Motor neuron (in vitro differentiated cells): ENCODE measurements around the gene MED13. TPM values are rescaled to one million over a fixed set of nuclear protein-coding genes. Genes with fewer than 3 reads are reported as not detected.
"Not testable (repeated sequence)": the region's sequence is repeated elsewhere in the genome, so short reads cannot be mapped to it uniquely, and the experiment has no call there.

Experiments used
- ATAC-seq, 8 experiments: fragments of 200-7000 bp; cut with Tn5 transposase; replicated peaks in 6 of 8; 2 replicates each; pipeline ENCODE4 v1.8.0; 2021; ENCODE audit warnings: mild to moderate bottlenecking in 8 of 8, moderate library complexity in 8 of 8
- H3K27ac ChIP-seq, 2 donors: fragments of 250-450 bp; sonication (Bioruptor Pico); 2 replicates each; pipeline ENCODE4 v1.9.0; 2021; ENCODE audit warnings: antibody characterized with exemption in 2 of 2, mild to moderate bottlenecking in 2 of 2, moderate library complexity in 1 of 2
- H3K4me1 ChIP-seq, 2 donors: fragments of 250-450 bp; sonication (Bioruptor Pico); replicated peaks in 1 of 2; 2 replicates each; pipeline ENCODE4 v1.6.1; 2021; ENCODE audit warnings: antibody characterized with exemption in 2 of 2, mild to moderate bottlenecking in 2 of 2, moderate library complexity in 1 of 2
- H3K4me3 ChIP-seq, 5 donors: fragments of 250-450 bp; sonication (Bioruptor Pico); 2 replicates each; pipeline ENCODE4 v1.9.0; 2021; ENCODE audit warnings: antibody characterized with exemption in 5 of 5, mild to moderate bottlenecking in 5 of 5, moderate library complexity in 4 of 5
- WGBS, 10 experiments: fragments of 450-650 bp; shearing (Covaris generic); methylation state at CpG; one replicate each; pipeline ENCODE4 v1.0.0; 2022; 5-methylcytosine and 5-hydroxymethylcytosine counted together
- in situ Hi-C, 9 experiments: fragments of 400-800 bp; cut with MboI; loops; one replicate each; pipeline ENCODE4 v1.15.0; 2021; ENCODE audit warnings: low sequenced_read_pairs in 9 of 9, low pct_unique_long_range_greater_than_20kb in 2 of 9; ENCODE audit not compliant: unreplicated experiment in 9 of 9
- total RNA-seq, 8 experiments: library from RNA; unstranded; fragments of 300-600 nt; gene quantifications; 2 replicates each; pipeline versions ENCODE4 v1.2.3 to v1.2.4, GENCODE V29; 2022

Gene MED13
- total RNA-seq, 8 experiments from 2014 or later: 29.6 to 115 (median 38.0) TPM

DNA sequence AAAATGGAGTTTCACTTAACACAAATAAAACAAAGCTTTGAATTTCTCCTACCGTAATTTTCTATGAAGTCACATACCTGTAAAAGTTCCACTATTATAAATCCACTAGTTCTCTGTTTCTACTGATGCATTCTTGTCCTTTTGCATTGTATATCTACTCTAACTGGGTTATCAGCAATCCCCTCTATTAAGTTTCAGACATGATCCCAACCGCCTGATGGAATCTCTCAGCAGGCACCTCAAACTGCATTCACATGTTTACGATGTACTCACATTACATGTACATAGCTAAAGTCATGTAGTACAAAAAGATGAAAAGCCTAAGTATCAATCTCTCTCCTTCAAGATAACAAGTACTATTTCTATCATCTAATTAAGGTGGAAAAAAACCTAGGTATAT lies 64.9 kb downstream of the MED13 start:
- WGBS, 10 experiments: 83 to 100% (median 100%) methylated on average over 1 to 3 of the region's 3 CpGs; no CpG with 5 or more reads in 1 of the 10 experiments
- Histone ChIP-seq H3K4me3 (no peak overlapping the region), H3K27ac (no peak overlapping the region), H3K4me1 (no peaks in the 10 kb centered on the region)
- no peak for ATAC-seq
- in situ Hi-C loops: no loop called here

DNA sequence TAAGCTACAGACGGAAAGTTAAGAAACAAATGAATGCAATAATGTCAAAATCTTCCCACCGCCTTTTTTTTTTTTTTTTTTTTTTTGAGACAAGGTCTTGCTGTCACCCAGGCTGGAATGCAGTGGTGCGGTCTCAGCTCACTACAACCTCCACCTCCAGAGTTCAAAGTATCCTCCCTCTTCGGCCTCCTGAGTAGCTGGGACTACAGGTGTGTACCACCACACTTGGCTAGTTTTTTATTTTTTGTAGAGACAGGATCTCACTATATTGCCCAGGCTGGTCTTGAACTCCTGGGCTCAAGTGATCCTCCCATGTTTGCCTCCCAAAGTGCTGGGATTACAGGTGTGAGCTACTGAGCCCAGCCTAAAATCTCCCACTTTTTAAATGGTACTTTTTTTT lies 66.5 kb downstream of the MED13 start:
- H3K4me1 ChIP-seq, ATAC-seq, H3K4me3 ChIP-seq, in situ Hi-C loops, H3K27ac ChIP-seq: not testable (repeated sequence)
- WGBS, 10 experiments: 60 to 100% (median 97%) methylated on average over 1 to 4 of the region's 4 CpGs

DNA sequence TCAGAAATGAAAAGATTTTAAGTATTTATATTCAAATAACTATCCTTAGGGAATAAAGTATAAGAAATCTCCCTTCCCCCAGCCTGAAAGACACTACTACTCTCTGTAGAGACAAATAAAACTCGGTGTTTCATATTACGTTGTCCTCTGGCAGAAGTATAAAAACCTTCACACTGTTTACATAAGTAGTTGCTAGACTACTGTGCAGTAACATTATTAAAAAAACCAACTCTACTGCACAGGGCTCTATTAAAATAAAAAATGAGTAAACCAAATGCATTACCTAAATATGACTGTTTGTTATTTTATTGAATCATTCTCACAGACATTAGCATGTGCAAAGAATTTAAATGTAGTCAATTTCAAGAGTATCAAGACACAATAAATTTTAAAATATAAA lies 67.4 kb downstream of the MED13 start:
- in situ Hi-C loops: no loop called here
- Histone ChIP-seq H3K4me3 (no peak overlapping the region), H3K4me1 (no peaks in the 10 kb centered on the region), H3K27ac (no peak overlapping the region)
- WGBS, 10 experiments: 3 to 100% (median 37%) methylated on average over 1 to 2 of the region's 2 CpGs; no CpG with 5 or more reads in 2 of the 10 experiments
- peak in 4 of 8 experiments; percentile 36 to 90 (median 78) for ATAC-seq

DNA sequence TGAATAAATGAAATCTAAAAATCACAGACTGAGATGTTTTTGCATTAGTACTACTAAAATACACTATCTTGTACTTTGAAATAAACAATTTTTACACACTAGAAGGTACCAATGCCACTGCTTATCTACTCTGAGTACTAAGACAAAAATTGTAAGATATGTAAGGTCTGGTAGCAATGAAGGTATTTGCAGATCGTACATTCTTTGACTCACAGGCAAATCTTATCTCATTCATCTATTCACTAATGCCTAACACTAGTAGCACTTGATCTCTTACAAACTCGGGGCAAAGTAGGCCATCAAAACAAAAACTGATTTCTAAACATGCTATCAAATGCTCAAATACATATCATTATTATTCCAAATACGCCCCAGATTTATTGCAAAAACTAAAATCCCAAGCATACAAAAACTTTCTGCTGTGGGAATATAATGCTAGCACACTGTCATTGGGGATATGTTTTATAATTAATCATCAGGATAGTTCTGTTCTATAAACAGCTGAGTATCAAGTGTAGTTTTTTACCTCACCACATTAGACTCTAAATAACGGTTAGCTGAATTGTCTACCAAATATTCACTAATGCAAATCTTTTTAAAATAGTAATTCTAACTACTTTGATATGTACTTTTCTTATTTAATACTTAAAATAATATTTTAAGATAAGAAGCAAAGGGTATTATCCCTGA lies 68.0 kb downstream of the MED13 start:
- no peak overlapping the region for H3K27ac ChIP-seq
- no peak for ATAC-seq
- no peaks in the 10 kb centered on the region for H3K4me1 ChIP-seq
- WGBS, 10 experiments: 72 to 100% (median 95%) methylated on average over 1 to 4 of the region's 4 CpGs; no CpG with 5 or more reads in 1 of the 10 experiments
- in situ Hi-C loops: no loop called here
- no peak overlapping the region for H3K4me3 ChIP-seq

DNA sequence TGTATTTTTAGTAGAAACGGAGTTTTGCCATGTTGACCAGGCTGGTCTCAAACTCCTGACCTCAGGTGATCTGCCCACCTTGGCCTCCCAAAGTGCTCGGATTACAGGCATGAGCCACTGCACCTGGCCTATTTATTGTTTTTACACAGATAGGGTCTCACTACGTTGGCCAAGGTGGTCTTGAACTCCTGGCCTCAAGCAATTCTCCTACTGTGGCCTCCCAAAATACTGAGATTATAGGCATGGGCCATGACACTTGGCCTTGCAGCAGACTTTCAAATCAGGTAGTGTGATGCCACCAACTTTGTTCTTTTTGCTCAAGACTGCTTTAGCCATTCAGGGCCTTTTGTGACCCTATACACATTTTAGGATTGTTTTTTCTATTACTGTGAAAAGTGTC lies 75.6 kb downstream of the MED13 start:
- Histone ChIP-seq H3K27ac (no peak overlapping the region), H3K4me1 (no peaks in the 10 kb centered on the region), H3K4me3 (no peak overlapping the region)
- ATAC-seq: no peak
- in situ Hi-C loops: no loop called here
- 89 to 100% (median 100%) methylated on average over 1 to 3 of the region's 3 CpGs; no CpG with 5 or more reads in 2 of the 10 experiments for WGBS, 10 experiments

DNA sequence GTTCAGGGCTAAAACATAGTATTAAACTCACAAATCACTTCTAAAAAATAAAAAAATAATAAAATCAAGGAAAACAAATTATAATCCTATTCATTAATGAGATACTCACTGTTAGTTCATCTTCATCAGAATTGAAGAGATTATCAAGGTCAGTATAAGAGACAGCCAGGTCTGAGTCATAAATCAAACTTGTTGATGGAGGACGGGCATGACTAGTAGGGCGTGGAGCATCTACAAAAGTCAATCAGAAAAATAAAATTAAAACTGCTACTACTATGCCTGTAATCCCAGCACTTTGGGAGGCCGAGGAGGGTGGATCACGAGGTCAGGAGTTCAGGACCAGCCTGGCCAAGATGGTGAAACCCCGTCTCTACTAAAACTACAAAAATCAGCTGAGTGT lies 78.2 kb downstream of the MED13 start:
- H3K4me3 ChIP-seq: no peak overlapping the region
- in situ Hi-C loops: no loop called here
- no peak overlapping the region for H3K27ac ChIP-seq
- H3K4me1 ChIP-seq: no peaks in the 10 kb centered on the region
- 42 to 100% (median 88%) methylated on average over 2 to 5 of the region's 5 CpGs; no CpG with 5 or more reads in 2 of the 10 experiments for WGBS, 10 experiments
- ATAC-seq: peak in 2 of 8 experiments; percentile 39 to 43

DNA sequence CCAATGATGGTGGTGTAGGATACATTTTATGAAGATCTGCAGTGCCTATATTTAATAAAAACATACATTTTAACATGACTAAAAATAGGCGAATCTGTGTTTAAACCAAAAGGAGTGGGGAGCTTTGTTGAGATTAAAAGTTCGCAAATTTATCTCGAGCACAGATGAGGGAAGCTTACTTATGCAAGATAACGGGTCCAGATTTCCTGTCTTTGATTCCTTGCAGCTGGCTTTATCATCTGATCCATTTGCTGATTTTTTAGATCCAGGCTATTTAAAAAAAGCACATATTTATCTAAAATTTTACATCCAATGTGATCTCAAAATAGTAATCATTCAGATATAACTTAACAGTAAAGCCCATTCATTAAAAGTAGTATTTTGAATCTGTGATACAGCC lies 80.3 kb downstream of the MED13 start:
- Histone ChIP-seq H3K4me1 (no peaks in the 10 kb centered on the region), H3K4me3 (no peak overlapping the region), H3K27ac (no peak overlapping the region)
- in situ Hi-C loops: no loop called here
- no peak for ATAC-seq
- 72 to 100% (median 90%) methylated on average over 1 to 4 of the region's 4 CpGs; no CpG with 5 or more reads in 2 of the 10 experiments for WGBS, 10 experiments

DNA sequence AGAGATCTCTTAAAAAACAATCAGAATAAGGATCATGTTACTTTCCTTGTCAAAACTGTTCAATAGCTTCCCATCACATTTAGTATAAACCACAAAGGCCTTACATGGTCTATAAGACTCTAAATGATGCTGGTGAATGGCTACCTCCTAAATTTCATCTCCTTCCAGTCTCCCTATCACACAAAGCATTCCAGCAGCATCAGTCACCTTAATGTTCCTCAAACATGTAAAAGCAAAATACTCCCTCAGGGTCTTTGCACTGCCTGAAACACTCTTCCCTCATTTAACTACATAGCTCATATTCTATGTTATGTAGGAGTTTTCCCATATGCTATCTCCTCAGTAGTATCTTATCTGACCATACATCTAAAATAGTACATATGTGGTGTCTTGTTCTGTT lies 83.8 kb downstream of the MED13 start:
- Histone ChIP-seq H3K4me1 (no peaks in the 10 kb centered on the region), H3K27ac (no peak overlapping the region), H3K4me3 (no peak overlapping the region)
- in situ Hi-C loops: no loop called here
- no peak for ATAC-seq

DNA sequence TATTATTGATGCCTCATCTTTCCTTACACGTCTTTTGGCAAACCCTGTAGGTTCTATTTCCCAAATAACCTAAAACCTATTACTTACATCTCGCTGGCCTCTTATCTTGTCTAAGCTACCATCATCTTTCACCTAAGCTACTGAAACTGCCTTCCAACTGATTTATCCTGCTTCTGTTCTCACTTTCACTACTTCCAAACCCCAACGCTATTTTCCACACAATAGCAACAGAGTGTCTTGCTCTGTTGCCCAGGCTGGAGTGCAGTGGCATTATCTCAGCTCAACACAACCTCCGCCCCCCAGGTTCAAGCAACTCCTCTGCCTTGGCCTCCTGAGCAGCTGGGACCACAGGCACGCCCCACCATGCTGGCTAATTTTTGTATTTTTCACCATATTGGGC lies 84.5 kb downstream of the MED13 start:
- no peak overlapping the region for H3K27ac ChIP-seq
- no peak for ATAC-seq
- WGBS, 10 experiments: 83 to 100% (median 91%) methylated on average over 1 to 5 of the region's 5 CpGs; no CpG with 5 or more reads in 2 of the 10 experiments

DNA sequence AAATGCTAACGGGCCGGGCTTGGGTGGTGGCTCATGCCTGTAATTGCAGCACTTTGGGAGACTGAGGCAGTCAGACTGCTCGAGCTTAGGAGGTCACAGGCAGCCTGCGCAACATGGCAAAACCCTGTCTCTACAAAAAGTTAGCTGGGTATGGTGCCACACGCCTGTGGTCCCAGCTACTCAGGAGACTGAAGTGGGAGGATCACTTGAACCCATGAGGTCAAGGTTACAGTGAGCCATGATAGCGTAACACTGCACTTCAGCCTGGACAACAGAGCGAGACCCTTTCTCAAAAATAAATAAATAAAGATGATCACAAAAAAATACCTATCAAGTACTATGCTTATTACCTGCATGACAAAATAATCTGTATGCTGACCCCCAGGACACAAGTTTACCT lies 91.0 kb downstream of the MED13 start:
- Histone ChIP-seq H3K27ac (no peak overlapping the region), H3K4me3 (no peak overlapping the region), H3K4me1 (no peaks in the 10 kb centered on the region)
- in situ Hi-C loops: no loop called here
- no peak for ATAC-seq
- 78 to 100% (median 93%) methylated on average over 2 to 7 of the region's 7 CpGs; no CpG with 5 or more reads in 2 of the 10 experiments for WGBS, 10 experiments

More for the DNA sequence above, 84.5 kb downstream of the MED13 start:
- Histone ChIP-seq H3K4me1 (no peaks in the 10 kb centered on the region), H3K4me3 (no peak overlapping the region)
- in situ Hi-C loops: no loop called here

DNA sequence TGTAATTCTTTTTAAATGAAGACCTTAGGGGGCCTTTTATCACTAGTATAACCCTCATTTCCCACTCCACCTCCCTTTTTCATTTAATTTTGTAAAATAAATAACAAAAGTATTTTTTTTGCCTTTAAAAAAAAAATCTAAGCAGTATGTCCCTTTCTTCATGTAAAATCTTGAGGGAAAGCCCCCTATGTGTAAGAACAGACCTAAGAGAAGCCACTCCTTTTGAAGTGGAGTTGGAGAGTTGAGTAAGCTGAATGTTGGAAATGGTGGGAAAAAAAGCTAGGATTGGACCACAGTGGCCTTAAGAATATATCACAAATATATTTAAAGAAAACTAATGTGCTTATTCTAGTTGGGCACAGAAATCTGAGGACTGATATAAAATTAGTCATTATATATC lies 92.8 kb downstream of the MED13 start:
- no peak overlapping the region for H3K4me3 ChIP-seq
- no peaks in the 10 kb centered on the region for H3K4me1 ChIP-seq
- no peak for ATAC-seq
- in situ Hi-C loops: no loop called here
- no peak overlapping the region for H3K27ac ChIP-seq

DNA sequence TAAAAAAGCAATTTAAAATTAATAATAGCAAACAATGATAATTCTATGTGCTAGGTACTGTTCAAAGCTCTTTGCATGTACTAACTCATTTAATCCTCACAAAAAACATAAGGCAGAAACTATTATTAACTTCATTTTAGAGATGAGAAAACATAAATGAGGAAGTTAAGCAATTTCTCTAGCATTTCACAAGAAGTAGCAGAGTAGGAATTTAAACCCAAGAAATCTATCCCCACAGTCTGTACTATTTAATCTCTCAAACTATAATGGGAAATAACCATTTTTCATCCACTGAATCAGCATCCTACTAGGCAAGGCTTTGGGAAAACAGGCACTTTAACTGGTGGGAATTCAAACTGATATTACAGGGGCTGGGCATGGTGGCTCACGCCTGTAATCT lies 95.0 kb downstream of the MED13 start:
- ATAC-seq: no peak
- H3K27ac ChIP-seq: no peak overlapping the region
- no peaks in the 10 kb centered on the region for H3K4me1 ChIP-seq
- in situ Hi-C loops: no loop called here
- WGBS, 10 experiments: 80 to 100% (median 87%) methylated on average over 1 of the region's 1 CpG; no CpG with 5 or more reads in 6 of the 10 experiments
- no peak overlapping the region for H3K4me3 ChIP-seq

DNA sequence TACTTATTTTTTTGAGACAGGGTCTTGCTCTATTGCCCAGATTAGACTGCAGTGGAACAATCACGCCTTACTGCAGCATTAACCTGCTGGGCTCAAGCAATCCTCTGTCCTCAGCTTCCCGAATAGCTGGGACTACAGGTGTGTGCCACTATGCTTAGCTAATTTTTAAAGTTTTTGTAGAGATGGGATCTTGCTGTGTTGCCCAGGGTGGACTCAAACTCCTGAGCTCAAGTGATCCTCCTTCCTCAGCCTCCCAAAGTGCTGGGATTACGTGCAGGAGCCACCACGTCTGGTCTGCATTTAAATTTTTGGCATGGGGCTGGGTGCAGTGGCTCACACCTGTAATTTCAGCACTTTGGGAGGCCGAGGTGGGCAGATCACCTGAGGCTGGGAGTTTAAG lies 96.3 kb downstream of the MED13 start:
- 80 to 100% (median 97%) methylated on average over 1 to 3 of the region's 5 CpGs; no CpG with 5 or more reads in 2 of the 10 experiments for WGBS, 10 experiments
- no peak for ATAC-seq
- Histone ChIP-seq H3K4me1 (no peaks in the 10 kb centered on the region), H3K4me3 (no peak overlapping the region), H3K27ac (no peak overlapping the region)
- in situ Hi-C loops: no loop called here

DNA sequence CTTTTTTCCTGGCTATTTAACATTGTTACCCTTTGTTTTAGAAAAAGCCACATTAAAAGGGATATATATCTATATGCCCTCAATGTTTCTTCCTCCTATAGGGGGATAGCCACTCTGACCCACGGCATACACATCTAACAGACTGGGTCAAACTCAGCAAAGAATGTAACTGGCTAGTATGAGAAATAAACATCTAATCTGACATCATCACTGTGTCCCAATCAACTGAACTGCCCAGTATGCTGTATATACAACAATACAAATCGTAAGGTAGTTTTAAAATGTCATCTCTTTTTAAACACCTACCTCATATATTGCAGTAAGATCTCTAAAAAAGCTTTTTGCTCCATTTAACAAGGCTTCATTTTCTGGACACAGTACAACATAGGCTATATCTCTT lies 97.3 kb downstream of the MED13 start:
- in situ Hi-C loops: no loop called here
- Histone ChIP-seq H3K4me1 (no peaks in the 10 kb centered on the region), H3K4me3 (no peak overlapping the region), H3K27ac (no peak overlapping the region)
- WGBS, 10 experiments: 71 to 100% (median 89%) methylated on average over 1 to 2 of the region's 2 CpGs; no CpG with 5 or more reads in 2 of the 10 experiments
- no peak for ATAC-seq
